ENCODE measurements around the gene SYNE1.
A peak's percentile ranks its signal among the peaks of the same experiment; 100 is the strongest.
"Not testable (repeated sequence)": the region's sequence is repeated elsewhere in the genome, so short reads cannot be mapped to it uniquely, and the experiment has no call there.

Gene SYNE1

GRCh38 chr6:152571943-152572337 is 65.2 kb downstream of the SYNE1 start:
- H3K4me3 ChIP-seq (ENCODE audit: low read depth, low read length) = no peak overlapping the region
- DNase-seq (ENCODE audit: low read depth) = no peak
- TF ChIP-seq CTCF (conservative IDR thresholded peaks at IDR 0.05; ENCODE audit: low read depth, low read length) = no peak

GRCh38 chr6:152571089-152571488 is 66.1 kb downstream of the SYNE1 start:
- no peak overlapping the region for H3K4me3 ChIP-seq (ENCODE audit: low read depth, low read length)
- no peak for TF ChIP-seq CTCF (conservative IDR thresholded peaks at IDR 0.05; ENCODE audit: low read depth, low read length)
- peak; percentile 58 for DNase-seq (ENCODE audit: low read depth)

DNA sequence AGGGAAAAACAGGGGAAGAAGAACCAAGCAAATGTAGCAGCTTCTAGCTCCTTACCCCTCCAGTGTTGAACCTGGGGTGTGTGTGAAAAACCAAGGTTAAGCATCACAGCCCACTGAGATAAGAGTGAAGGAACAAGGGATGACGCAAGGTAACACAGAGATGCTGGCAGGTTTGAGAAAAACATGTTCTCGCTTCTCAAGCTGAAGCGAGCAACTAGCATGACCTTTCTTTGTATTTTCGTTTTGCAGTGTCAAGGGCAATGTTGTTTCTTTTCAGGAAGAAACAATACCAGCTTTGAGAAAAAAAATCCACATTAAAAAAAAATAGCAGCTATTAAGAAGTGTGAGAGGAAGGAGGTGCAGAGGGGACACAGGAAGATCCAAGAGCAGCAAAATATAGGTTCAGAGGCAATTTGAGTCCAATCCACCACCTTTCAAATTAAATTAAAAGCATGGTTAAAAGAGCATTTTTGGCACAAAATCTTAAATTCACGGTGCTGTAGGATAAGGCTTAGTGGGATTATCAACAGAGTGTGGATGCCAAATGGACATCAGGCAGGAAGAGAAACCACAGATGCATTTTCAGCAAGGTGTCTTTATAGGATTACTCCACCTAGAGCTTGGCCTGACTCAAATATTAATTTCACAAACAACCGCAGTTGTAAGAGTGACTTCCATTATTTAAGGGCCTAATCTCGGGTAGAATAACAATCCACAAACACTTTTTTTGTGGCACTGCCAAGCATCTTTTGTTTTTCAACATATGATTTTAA is 70.9 kb downstream of the SYNE1 start:
- H3K4me3 ChIP-seq (ENCODE audit: low read depth, low read length) = no peak overlapping the region
- no peak for TF ChIP-seq CTCF (conservative IDR thresholded peaks at IDR 0.05; ENCODE audit: low read depth, low read length)
- DNase-seq (ENCODE audit: low read depth) = peak; percentile 24

DNA sequence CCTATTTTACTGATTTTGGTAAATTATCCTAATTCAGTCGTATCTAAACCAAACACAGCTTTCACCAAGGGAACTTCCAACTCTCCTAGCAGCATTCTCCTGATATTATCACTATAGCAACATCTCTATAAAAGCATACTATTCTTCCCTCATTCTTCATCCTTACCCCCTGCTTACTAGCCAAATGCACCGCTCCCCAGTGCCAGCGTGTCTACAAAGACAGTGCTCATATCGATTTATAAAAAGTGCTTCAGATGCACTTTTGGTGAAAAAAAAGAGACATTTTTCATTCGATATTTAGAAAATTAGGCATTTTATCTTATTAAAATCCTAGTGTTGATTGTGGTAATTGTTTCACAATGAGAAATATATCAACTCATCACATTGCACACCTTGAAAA is 74.0 kb downstream of the SYNE1 start:
- no peak for DNase-seq (ENCODE audit: low read depth)
- no peak for TF ChIP-seq CTCF (conservative IDR thresholded peaks at IDR 0.05; ENCODE audit: low read depth, low read length)
- H3K4me3 ChIP-seq (ENCODE audit: low read depth, low read length) = no peak overlapping the region

GRCh38 chr6:152558798-152559197 is 78.4 kb downstream of the SYNE1 start:
- H3K4me3 ChIP-seq (ENCODE audit: low read depth, low read length); DNase-seq (ENCODE audit: low read depth): not testable (repeated sequence)

GRCh38 chr6:152557502-152557901 is 79.7 kb downstream of the SYNE1 start:
- no peak for DNase-seq (ENCODE audit: low read depth)
- no peak overlapping the region for H3K4me3 ChIP-seq (ENCODE audit: low read depth, low read length)
- TF ChIP-seq CTCF (conservative IDR thresholded peaks at IDR 0.05; ENCODE audit: low read depth, low read length) = no peak

- no peak for TF ChIP-seq CTCF (conservative IDR thresholded peaks at IDR 0.05; ENCODE audit: low read depth, low read length)
Measured at GRCh38 chr6:152554851-152555250, 82.3 kb downstream of the SYNE1 start.

More at GRCh38 chr6:152554851-152555250, 82.3 kb downstream of the SYNE1 start:
- no peak overlapping the region for H3K4me3 ChIP-seq (ENCODE audit: low read depth, low read length)
- no peak for DNase-seq (ENCODE audit: low read depth)

All from choroid plexus epithelial cell (primary cell).